ENCODE measurements around the gene TMIGD1.
"Not testable (repeated sequence)": the region's sequence is repeated elsewhere in the genome, so short reads cannot be mapped to it uniquely, and the experiment has no call there.

TMIGD1 gene

DNA sequence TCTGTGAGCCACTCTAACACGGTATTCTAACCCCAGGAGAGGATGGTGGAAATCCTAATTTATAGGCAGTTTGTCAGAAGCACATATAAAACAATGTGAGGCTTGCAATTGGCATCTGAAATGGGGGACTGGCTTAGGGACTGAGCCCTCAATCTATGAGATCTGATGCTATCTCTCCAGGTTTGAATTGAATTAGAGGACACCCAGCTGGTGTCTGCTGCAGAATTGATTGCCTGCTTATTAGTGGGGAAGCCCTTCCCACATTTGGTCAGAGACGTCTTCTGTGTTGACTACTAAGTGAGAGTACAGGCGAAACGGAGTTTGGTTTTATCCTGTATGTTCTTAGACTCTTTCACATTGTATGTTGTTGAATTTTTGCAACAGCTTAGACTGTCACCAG, 13.6 kb upstream of the TMIGD1 start:
- TF ChIP-seq, protein P1, sequence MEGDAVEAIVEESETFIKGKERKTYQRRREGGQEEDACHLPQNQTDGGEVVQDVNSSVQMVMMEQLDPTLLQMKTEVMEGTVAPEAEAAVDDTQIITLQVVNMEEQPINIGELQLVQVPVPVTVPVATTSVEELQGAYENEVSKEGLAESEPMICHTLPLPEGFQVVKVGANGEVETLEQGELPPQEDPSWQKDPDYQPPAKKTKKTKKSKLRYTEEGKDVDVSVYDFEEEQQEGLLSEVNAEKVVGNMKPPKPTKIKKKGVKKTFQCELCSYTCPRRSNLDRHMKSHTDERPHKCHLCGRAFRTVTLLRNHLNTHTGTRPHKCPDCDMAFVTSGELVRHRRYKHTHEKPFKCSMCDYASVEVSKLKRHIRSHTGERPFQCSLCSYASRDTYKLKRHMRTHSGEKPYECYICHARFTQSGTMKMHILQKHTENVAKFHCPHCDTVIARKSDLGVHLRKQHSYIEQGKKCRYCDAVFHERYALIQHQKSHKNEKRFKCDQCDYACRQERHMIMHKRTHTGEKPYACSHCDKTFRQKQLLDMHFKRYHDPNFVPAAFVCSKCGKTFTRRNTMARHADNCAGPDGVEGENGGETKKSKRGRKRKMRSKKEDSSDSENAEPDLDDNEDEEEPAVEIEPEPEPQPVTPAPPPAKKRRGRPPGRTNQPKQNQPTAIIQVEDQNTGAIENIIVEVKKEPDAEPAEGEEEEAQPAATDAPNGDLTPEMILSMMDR (IDR thresholded peaks at IDR 0.05; ENCODE audit: borderline replicate concordance, insufficient read depth, low read depth, low read length), result no peak
- no peak overlapping the region for H3K4me3 ChIP-seq (ENCODE audit: low read depth, low read length)

DNA sequence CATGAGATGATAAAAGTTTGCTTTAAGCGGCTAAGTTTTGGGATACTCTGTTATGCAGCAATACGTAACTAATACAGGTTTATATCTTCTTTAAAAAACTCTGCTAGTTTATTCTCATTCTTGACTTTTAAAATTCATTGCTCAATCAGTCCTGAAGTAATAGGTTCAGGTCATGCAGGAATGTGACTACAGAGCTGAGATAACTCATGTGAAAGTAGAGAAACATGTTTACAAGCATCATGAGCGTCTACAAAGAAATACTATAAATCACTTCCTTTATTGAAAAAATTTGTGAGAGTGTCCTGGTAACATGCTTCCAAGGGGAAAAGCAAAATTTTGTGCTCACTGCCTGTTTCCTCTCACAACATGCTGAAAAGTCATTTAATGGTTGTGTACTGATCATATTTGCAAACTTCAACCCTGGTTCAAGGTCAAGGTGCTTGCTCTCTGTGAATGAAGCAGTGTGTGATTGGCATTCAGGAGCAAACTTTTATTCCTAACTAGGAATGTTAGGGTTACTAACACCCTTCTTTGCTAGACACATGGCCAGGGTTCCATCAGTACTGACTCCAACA, 12.5 kb upstream of the TMIGD1 start:
- no peak overlapping the region for H3K4me3 ChIP-seq (ENCODE audit: low read depth, low read length)
- TF ChIP-seq, protein P1 (IDR thresholded peaks at IDR 0.05; ENCODE audit: borderline replicate concordance, insufficient read depth, low read depth, low read length), result no peak

DNA sequence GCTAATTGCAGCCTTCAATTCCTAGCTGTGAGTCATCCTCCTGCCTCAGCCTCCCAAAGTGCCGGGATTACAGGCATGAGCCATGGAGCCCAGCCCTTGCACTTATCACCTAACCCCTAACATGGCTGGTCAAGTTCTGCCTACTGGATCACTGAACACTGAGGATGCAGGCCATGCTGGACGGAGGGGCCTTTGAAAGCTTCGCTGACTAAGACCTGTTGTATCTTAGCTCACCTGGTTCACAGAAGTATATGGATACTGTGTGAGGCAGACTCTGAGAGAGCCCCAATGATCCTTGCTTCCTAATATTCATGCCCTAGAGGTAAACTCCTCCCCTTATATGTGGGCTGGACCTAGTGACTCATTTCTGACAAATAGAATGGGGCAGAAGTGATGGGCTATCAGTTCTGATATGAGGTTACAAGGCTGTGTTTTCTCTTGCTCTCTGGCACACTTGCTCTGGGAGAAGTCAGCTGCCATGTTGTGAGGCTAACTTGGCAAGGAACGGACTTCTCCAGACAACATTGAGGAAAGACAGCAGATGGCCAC, 11.7 kb upstream of the TMIGD1 start:
- TF ChIP-seq, protein P1 (IDR thresholded peaks at IDR 0.05; ENCODE audit: borderline replicate concordance, insufficient read depth, low read depth, low read length), result no peak
- no peak overlapping the region for H3K4me3 ChIP-seq (ENCODE audit: low read depth, low read length)

DNA sequence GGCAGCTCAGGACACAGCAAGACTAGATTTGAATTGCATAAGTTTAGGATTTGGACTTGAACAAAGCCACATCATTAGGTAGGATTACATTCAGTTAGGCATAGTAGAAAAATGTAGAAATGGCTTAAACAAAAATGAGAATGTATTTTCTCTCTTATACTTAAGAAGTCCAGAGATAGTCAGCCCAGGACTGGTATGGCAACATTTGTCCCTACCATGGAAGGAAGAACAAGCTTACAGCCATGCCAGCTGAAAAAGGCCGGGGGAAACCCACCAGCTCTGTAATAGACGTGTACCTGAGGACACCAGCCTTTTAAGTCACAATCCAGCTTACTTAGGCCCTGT, 11.2 kb upstream of the TMIGD1 start:
- no peak overlapping the region for H3K4me3 ChIP-seq (ENCODE audit: low read depth, low read length)

DNA sequence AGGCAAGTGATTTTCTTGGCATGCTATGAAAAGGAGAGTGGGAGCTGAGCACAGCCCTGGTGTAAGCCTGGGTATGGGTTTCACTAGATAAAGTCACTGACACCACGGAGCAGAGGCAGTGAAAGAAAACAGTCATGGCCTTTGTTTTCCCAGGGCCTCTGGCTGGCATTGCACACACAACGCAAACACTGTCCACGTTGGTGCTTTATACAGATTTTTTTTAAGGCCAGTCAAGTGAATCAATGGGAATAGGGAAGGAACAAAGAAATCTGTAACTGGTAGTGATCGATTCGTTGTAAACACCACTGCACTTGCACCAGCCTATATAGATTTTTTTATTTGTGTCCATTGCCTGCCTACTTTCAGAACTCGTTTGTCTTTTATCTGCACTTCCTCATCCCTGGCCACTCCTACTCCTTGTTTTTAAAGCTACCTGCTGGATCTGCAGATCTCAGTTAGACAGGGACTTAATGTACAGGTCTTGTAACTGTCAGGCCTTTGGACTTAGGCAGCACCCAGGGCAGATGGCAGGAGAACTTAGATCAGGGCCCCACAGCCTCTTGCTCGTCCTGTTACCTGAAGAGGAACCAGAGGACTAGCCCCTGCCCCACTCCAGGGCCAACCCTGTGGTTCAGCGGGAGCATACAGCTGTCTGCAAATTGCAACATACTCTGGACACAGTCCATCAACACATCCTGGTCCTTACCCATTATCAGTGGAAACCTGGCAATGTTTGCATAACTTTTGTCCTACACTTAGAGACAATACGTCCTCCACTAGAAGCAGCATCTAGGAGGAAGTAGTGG, 10.6 kb upstream of the TMIGD1 start:
- TF ChIP-seq, protein P1 (IDR thresholded peaks at IDR 0.05; ENCODE audit: borderline replicate concordance, insufficient read depth, low read depth, low read length), result no peak
- H3K4me3 ChIP-seq (ENCODE audit: low read depth, low read length), result no peak overlapping the region

More for the DNA sequence above, 11.2 kb upstream of the TMIGD1 start:
- TF ChIP-seq, protein P1 (IDR thresholded peaks at IDR 0.05; ENCODE audit: borderline replicate concordance, insufficient read depth, low read depth, low read length), result no peak

DNA sequence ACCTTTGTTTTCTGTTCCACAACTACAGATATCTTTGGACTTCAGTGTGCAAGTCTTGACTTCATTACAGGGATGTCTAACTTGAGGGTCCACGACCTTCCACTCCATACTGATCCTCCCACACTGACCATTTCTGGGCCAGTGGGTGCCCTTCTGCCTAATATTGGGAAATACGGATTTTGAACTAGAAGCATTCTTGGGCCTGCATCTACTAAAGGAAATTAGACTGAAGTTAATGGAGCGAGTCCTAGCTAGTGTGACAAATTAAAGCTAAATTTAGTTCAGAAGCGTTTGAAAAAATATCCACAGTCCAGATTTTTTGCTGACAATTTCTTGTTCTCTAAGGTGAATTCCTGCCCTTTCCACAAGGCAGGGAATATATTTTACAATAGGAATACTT, 9.9 kb upstream of the TMIGD1 start:
- TF ChIP-seq, protein P1 (IDR thresholded peaks at IDR 0.05; ENCODE audit: borderline replicate concordance, insufficient read depth, low read depth, low read length), result no peak
- H3K4me3 ChIP-seq (ENCODE audit: low read depth, low read length), result no peak overlapping the region

DNA sequence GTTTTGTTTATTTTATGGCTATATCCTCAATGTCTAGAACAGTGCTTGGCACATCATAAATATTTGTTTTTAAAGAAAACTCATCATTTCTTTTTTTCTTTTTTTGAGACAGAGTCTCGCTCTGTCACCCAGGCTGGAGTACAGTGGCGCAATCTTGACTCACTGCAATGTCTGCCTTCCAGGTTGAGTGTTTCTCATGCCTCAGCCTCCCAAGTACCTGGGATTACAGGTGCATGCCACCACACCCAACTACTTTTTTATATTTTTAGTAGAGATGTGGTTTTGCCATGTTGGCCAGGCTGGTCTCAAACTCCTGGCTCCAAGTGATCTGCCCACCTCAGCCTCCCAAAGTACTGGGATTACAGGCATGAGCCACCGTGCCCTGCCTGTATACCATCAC, 9.4 kb upstream of the TMIGD1 start:
- not testable (repeated sequence) for H3K4me3 ChIP-seq (ENCODE audit: low read depth, low read length)

Data from GM12875 (cell line).